Measurements from ENCODE around the gene PRSS1. TPM values are rescaled to one million over a fixed set of nuclear protein-coding genes. Genes with fewer than 3 reads are reported as not detected.

The PRSS1 gene
- total and polyA plus RNA-seq, 2 experiments from 2014 or later, result not detected

DNA sequence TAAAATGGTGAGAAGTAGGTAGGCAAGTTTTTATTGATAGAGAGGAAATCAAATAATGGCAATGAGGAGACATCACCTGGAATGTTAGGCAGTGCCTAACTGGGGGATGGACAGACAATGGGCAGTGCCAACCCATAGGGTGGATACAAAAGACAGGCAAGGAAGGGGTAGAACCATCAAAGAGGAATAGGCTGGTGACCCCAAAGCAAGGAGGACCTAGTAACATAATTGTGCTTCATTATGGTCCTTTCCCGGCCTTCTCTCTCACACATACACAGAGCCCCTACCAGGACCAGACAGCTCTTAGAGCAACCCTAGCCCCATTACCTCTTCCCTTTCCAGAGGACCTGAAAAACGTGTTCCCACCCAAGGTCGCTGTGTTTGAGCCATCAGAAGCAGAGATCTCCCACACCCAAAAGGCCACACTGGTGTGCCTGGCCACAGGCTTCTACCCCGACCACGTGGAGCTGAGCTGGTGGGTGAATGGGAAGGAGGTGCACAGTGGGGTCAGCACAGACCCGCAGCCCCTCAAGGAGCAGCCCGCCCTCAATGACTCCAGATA, 51.5 kb downstream of the PRSS1 start:
- Mint-ChIP-seq H3K9me3 (peaks cover 6% of the 10 kb centered on the region; the same call in 2 of the 3 replicates), H3K36me3 (ENCODE audit: low read depth) (peaks cover 35% of the 10 kb centered on the region), H3K4me1 (peaks cover 48% of the 10 kb centered on the region), H3K27ac (no peak overlapping the region), H3K27me3 (ENCODE audit: insufficient read depth, low read depth, poor library complexity) (peaks cover 39% of the 10 kb centered on the region), H3K4me3 (no peak overlapping the region)
- no peak overlapping the region for H3K27ac ChIP-seq (ENCODE audit: low read depth)
- H3K79me2 ChIP-seq (replicated peaks; ENCODE audit: insufficient read depth), result no peaks in the 10 kb centered on the region
- H3K4me2 ChIP-seq, result no peak overlapping the region
- H3K36me3 ChIP-seq (ENCODE audit: insufficient read depth), result no peaks in the 10 kb centered on the region
- TF ChIP-seq NANOG (IDR thresholded peaks at IDR 0.05; ENCODE audit: borderline replicate concordance) (no peak), CTCF (conservative IDR thresholded peaks at IDR 0.05; ENCODE audit: low read depth in 2 of 2) (no peak), ZNF331 (CRISPR knock-in tag; IDR thresholded peaks at IDR 0.05; ENCODE audit: low read depth) (no peak), STAT1 (IDR thresholded peaks at IDR 0.05; ENCODE audit: unreplicated experiment) (no peak), JUNB (IDR thresholded peaks at IDR 0.05; ENCODE audit: unreplicated experiment) (no peak), ZNF114 (CRISPR knock-in tag; IDR thresholded peaks at IDR 0.05) (no peak), EZH2phosphoT487 (IDR thresholded peaks at IDR 0.05; ENCODE audit: unreplicated experiment) (no peak)
- TF ChIP-seq, protein P1, sequence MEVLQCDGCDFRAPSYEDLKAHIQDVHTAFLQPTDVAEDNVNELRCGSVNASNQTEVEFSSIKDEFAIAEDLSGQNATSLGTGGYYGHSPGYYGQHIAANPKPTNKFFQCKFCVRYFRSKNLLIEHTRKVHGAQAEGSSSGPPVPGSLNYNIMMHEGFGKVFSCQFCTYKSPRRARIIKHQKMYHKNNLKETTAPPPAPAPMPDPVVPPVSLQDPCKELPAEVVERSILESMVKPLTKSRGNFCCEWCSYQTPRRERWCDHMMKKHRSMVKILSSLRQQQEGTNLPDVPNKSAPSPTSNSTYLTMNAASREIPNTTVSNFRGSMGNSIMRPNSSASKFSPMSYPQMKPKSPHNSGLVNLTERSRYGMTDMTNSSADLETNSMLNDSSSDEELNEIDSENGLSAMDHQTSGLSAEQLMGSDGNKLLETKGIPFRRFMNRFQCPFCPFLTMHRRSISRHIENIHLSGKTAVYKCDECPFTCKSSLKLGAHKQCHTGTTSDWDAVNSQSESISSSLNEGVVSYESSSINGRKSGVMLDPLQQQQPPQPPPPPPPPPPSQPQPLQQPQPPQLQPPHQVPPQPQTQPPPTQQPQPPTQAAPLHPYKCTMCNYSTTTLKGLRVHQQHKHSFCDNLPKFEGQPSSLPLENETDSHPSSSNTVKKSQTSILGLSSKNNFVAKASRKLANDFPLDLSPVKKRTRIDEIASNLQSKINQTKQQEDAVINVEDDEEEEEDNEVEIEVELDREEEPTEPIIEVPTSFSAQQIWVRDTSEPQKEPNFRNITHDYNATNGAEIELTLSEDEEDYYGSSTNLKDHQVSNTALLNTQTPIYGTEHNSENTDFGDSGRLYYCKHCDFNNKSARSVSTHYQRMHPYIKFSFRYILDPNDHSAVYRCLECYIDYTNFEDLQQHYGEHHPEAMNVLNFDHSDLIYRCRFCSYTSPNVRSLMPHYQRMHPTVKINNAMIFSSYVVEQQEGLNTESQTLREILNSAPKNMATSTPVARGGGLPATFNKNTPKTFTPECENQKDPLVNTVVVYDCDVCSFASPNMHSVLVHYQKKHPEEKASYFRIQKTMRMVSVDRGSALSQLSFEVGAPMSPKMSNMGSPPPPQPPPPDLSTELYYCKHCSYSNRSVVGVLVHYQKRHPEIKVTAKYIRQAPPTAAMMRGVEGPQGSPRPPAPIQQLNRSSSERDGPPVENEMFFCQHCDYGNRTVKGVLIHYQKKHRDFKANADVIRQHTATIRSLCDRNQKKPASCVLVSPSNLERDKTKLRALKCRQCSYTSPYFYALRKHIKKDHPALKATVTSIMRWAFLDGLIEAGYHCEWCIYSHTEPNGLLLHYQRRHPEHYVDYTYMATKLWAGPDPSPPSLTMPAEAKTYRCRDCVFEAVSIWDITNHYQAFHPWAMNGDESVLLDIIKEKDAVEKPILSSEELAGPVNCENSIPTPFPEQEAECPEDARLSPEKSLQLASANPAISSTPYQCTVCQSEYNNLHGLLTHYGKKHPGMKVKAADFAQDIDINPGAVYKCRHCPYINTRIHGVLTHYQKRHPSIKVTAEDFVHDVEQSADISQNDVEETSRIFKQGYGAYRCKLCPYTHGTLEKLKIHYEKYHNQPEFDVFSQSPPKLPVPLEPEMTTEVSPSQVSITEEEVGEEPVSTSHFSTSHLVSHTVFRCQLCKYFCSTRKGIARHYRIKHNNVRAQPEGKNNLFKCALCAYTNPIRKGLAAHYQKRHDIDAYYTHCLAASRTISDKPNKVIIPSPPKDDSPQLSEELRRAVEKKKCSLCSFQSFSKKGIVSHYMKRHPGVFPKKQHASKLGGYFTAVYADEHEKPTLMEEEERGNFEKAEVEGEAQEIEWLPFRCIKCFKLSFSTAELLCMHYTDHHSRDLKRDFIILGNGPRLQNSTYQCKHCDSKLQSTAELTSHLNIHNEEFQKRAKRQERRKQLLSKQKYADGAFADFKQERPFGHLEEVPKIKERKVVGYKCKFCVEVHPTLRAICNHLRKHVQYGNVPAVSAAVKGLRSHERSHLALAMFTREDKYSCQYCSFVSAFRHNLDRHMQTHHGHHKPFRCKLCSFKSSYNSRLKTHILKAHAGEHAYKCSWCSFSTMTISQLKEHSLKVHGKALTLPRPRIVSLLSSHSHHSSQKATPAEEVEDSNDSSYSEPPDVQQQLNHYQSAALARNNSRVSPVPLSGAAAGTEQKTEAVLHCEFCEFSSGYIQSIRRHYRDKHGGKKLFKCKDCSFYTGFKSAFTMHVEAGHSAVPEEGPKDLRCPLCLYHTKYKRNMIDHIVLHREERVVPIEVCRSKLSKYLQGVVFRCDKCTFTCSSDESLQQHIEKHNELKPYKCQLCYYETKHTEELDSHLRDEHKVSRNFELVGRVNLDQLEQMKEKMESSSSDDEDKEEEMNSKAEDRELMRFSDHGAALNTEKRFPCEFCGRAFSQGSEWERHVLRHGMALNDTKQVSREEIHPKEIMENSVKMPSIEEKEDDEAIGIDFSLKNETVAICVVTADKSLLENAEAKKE (CRISPR knock-in tag; IDR thresholded peaks at IDR 0.05), result no peak
- H3K4me1 ChIP-seq (ENCODE audit: insufficient read depth), result peaks cover 33% of the 10 kb centered on the region
- H3F3A ChIP-seq (replicated peaks; ENCODE audit: low read depth), result no peaks in the 10 kb centered on the region
- no peaks in the 10 kb centered on the region for H3K9me2 ChIP-seq (ENCODE audit: insufficient read depth)
- DNase-seq (ENCODE audit: low spot score) (no peak), ATAC-seq (no peak)
- H3K27me3 ChIP-seq (ENCODE audit: insufficient read depth), result peaks cover 50% of the 10 kb centered on the region
- no peak overlapping the region for H2AFZ ChIP-seq
- H4K20me1 ChIP-seq (replicated peaks; ENCODE audit: insufficient read depth), result no peaks in the 10 kb centered on the region
- no peak overlapping the region for H3K4me3 ChIP-seq

Data from GM23338 (cell line).